ENCODE data around the gene CNOT10. TPM values are rescaled to one million over a fixed set of nuclear protein-coding genes. Genes with fewer than 3 reads are reported as not detected.

CNOT10 gene
- polyA plus RNA-seq, 1 of the 3 experiments (the other 2 are of a cell fraction), result 23.5 TPM

GRCh38 chr3:32755761-32756160, 70.8 kb downstream of the CNOT10 start:
- DNase-seq, result no peak
- Histone ChIP-seq H3K27ac (ENCODE audit: low read depth in 2 of 2, low read length in 1 of 2) (no peak overlapping the region), H3K4me2 (no peak overlapping the region), H3K9ac (no peak overlapping the region), H3F3A (replicated peaks; ENCODE audit: insufficient read depth) (no peaks in the 10 kb centered on the region), H3K4me1 (ENCODE audit: control insufficient read depth in 1 of 2, insufficient read depth in 2 of 2, low read depth in 1 of 2, low read length in 1 of 2) (no peaks in the 10 kb centered on the region), H3K9me3 (no peaks in the 10 kb centered on the region), H3K9me2 (no peaks in the 10 kb centered on the region), H3K36me3 (replicated peaks in 1 of 2; ENCODE audit: control insufficient read depth in 1 of 2, insufficient read depth in 2 of 2, low read length in 1 of 2) (peaks cover 3 to 7% of the 10 kb centered on the region in 2 experiments), H2AFZ (ENCODE audit: low read depth) (no peak overlapping the region), H3K4me3 (ENCODE audit: low read depth in 2 of 2, low read length in 1 of 2) (no peak overlapping the region), H4K20me1 (ENCODE audit: insufficient read depth) (no peaks in the 10 kb centered on the region), H3K79me2 (ENCODE audit: insufficient read depth) (no peaks in the 10 kb centered on the region), H3K27me3 (ENCODE audit: insufficient read depth) (no peaks in the 10 kb centered on the region)
- CTCF ChIA-PET, result no interaction called here
- no peak for TF ChIP-seq POLR2AphosphoS5 (IDR thresholded peaks at IDR 0.05; ENCODE audit: low read depth, low read length)
- TF ChIP-seq MEF2A (IDR thresholded peaks at IDR 0.05; ENCODE audit: borderline replicate concordance, low read depth), result no peak
- TF ChIP-seq JUND (IDR thresholded peaks at IDR 0.05), result no peak
- no peak for TF ChIP-seq ELF1 (IDR thresholded peaks at IDR 0.05)
- no peak for TF ChIP-seq USF1 (IDR thresholded peaks at IDR 0.05; ENCODE audit: borderline replicate concordance, low read depth)
- no peak for TF ChIP-seq RCOR1 (IDR thresholded peaks at IDR 0.05; ENCODE audit: low read length)
- TF ChIP-seq MXI1 (IDR thresholded peaks at IDR 0.05; ENCODE audit: low read depth, low read length), result no peak
- TF ChIP-seq YY1 (IDR thresholded peaks at IDR 0.05; ENCODE audit: low read depth), result no peak
- TF ChIP-seq SIN3A (IDR thresholded peaks at IDR 0.05; ENCODE audit: borderline replicate concordance, low read depth, low read length), result no peak
- TF ChIP-seq FOXJ3 (CRISPR knock-in tag; IDR thresholded peaks at IDR 0.05), result no peak
- TF ChIP-seq PBX3 (IDR thresholded peaks at IDR 0.05), result no peak
- TF ChIP-seq GABPA (IDR thresholded peaks at IDR 0.05; ENCODE audit: low read depth), result no peak
- no peak for TF ChIP-seq EZH2phosphoT487 (IDR thresholded peaks at IDR 0.05; ENCODE audit: borderline replicate concordance, low read depth)
- POLR2A ChIA-PET, result interaction anchor here (0.7 kb wide), 2 partner anchors 17 to 24 kb away, joined by 3 read pairs; no protein-coding TSS in a partner anchor
- WGBS (ENCODE audit: low lambda C conversion rate), result 91% methylated on average over 3 of the region's 3 CpGs

GRCh38 chr3:32757618-32758374, 72.8 kb downstream of the CNOT10 start:
- peaks cover 7 to 10% of the 10 kb centered on the region in 2 experiments for H3K36me3 ChIP-seq (replicated peaks in 1 of 2; ENCODE audit: control insufficient read depth in 1 of 2, insufficient read depth in 2 of 2, low read length in 1 of 2)
- H3K9me2 ChIP-seq, result no peaks in the 10 kb centered on the region
- no peaks in the 10 kb centered on the region for H3K9me3 ChIP-seq
- no peak for DNase-seq
- no peak overlapping the region for H2AFZ ChIP-seq (ENCODE audit: low read depth)
- CTCF ChIA-PET, result no interaction called here
- TF ChIP-seq IRF3 (IDR thresholded peaks at IDR 0.05; ENCODE audit: low read depth, low read length), result no peak
- no peak for TF ChIP-seq RCOR1 (IDR thresholded peaks at IDR 0.05; ENCODE audit: low read length)
- no peak for TF ChIP-seq FOSL2 (IDR thresholded peaks at IDR 0.05; ENCODE audit: borderline replicate concordance, low read depth)
- no peak for TF ChIP-seq EZH2phosphoT487 (IDR thresholded peaks at IDR 0.05; ENCODE audit: borderline replicate concordance, low read depth)
- TF ChIP-seq SIN3A (IDR thresholded peaks at IDR 0.05; ENCODE audit: borderline replicate concordance, low read depth, low read length), result no peak
- TF ChIP-seq GATA2 (CRISPR knock-in tag; IDR thresholded peaks at IDR 0.05), result no peak
- no peak for TF ChIP-seq FOXM1 (IDR thresholded peaks at IDR 0.05; ENCODE audit: low read depth)
- no peak for TF ChIP-seq FOXJ3 (CRISPR knock-in tag; IDR thresholded peaks at IDR 0.05)
- no peak for TF ChIP-seq MXI1 (IDR thresholded peaks at IDR 0.05; ENCODE audit: low read depth, low read length)
- TF ChIP-seq MEF2A (IDR thresholded peaks at IDR 0.05; ENCODE audit: borderline replicate concordance, low read depth), result no peak
- no peak for TF ChIP-seq ELF1 (IDR thresholded peaks at IDR 0.05)
- TF ChIP-seq POLR2AphosphoS5 (IDR thresholded peaks at IDR 0.05; ENCODE audit: low read depth, low read length), result no peak
- TF ChIP-seq, protein P1, sequence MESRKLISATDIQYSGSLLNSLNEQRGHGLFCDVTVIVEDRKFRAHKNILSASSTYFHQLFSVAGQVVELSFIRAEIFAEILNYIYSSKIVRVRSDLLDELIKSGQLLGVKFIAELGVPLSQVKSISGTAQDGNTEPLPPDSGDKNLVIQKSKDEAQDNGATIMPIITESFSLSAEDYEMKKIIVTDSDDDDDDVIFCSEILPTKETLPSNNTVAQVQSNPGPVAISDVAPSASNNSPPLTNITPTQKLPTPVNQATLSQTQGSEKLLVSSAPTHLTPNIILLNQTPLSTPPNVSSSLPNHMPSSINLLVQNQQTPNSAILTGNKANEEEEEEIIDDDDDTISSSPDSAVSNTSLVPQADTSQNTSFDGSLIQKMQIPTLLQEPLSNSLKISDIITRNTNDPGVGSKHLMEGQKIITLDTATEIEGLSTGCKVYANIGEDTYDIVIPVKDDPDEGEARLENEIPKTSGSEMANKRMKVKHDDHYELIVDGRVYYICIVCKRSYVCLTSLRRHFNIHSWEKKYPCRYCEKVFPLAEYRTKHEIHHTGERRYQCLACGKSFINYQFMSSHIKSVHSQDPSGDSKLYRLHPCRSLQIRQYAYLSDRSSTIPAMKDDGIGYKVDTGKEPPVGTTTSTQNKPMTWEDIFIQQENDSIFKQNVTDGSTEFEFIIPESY (IDR thresholded peaks at IDR 0.05; ENCODE audit: borderline replicate concordance, low read depth), result no peak
- no peak for TF ChIP-seq RAD21 (IDR thresholded peaks at IDR 0.05; ENCODE audit: low read length)
- no peaks in the 10 kb centered on the region for H4K20me1 ChIP-seq (ENCODE audit: insufficient read depth)
- POLR2A ChIA-PET, result no interaction called here
- H3K4me2 ChIP-seq, result no peak overlapping the region
- H3K27ac ChIP-seq (ENCODE audit: low read depth in 2 of 2, low read length in 1 of 2), result no peak overlapping the region
- no peaks in the 10 kb centered on the region for H3K27me3 ChIP-seq (ENCODE audit: insufficient read depth)
- no peaks in the 10 kb centered on the region for H3K79me2 ChIP-seq (ENCODE audit: insufficient read depth)
- no peak overlapping the region for H3K9ac ChIP-seq
- H3K4me3 ChIP-seq (ENCODE audit: low read depth in 2 of 2, low read length in 1 of 2), result no peak overlapping the region
- WGBS (ENCODE audit: low lambda C conversion rate), result 97% methylated on average over 2 of the region's 2 CpGs
- H3K4me1 ChIP-seq (ENCODE audit: control insufficient read depth in 1 of 2, insufficient read depth in 2 of 2, low read depth in 1 of 2, low read length in 1 of 2), result no peaks in the 10 kb centered on the region
- H3F3A ChIP-seq (replicated peaks; ENCODE audit: insufficient read depth), result no peaks in the 10 kb centered on the region
